GM19025 (cell line): ENCODE results near the gene FXN.
"Not testable (repeated sequence)": the region's sequence is repeated elsewhere in the genome, so short reads cannot be mapped to it uniquely, and the experiment has no call there.

ENCODE experiments used
- ATAC-seq: cut with Tn5 transposase; IDR thresholded peaks from one replicate; pipeline ENCODE4 v1.9.1; 2021; ENCODE audit warnings: mild to moderate bottlenecking, low read depth, moderate library complexity; ENCODE audit not compliant: unreplicated experiment

Gene FXN

DNA sequence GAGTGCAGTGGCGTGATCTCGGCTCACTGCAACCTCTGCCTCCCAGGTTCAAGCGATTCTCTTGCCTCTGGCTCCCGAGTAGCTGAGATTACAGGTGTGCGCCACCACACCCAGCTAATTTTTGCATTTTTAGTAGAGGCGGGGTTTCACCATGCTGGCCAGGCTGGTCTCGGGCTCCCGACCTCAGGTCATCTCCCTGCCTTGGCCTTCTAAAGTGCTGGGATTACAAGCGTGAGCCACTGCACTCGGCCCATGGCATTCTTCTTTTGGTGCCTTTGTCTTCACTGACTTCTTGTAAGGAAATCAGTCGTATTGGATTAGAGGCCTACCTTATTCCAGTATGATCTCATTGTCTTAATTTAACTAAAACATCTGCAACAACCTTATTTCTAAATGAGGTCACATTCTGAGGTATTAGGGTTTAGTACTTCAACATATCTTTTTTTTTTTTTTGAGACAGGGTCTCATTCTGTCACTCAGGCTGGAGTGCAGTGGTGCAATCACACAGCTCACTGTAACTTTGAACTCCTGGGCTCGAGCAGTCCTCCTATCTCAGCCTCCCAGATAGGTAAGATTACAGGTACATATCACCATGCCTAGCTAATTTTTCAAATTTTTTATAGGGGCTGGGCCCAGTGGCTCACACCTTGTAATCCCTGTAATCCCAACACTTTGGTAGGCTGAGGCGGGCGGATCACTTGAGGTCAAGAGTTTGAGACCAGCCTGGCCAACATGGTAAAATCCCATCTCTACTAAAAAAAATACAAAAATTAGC is 59.0 kb downstream of the FXN start:
- not testable (repeated sequence) for ATAC-seq

DNA sequence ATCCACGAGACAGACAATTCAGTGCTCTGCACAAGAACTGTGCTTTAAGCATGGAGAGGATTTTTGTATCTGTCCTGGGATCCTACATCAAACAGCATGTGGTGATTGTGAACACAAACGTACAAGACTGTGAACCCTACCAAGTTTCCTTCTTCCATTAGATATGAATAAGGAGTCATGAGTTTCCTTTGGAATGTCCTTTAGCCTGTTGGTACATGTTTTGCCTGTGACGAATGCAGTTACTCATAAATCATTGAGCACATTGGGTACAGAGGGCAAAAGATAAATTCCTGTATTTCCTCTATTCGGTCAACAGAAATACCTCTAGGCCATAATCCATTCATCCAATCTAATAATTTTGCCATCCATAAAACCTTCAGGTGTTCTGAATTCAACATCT is 61.5 kb downstream of the FXN start:
- no peak for ATAC-seq

DNA sequence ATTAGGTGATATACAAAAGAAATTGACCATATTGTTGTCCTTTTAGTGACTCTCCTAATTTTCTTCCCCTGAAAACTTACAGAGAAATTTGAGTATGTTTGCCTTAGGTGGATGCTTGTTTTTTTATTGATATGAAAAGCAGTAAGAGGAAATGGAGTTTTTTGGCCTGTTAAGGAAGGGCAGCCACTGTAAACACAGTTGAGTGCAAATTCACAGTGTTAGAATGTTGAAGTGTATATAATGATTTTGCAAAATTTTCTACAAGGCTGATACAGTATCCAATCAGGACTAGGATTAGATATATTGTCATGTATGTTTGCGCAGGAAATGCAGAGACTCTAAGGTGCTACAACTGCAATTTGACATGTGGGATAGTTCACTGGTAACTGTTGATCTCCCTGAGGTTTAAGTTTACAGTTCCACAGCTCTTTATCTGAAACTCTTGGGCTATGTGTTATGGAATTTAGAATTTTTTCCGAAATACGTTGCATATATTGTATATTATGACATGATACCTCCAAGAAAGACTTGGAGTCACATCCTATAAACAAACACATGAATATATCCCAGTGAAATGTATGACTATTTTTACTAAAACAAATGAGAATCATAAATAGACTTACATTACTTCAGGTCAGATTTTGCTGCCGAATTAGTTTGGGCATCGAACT is 62.5 kb downstream of the FXN start:
- no peak for ATAC-seq

DNA sequence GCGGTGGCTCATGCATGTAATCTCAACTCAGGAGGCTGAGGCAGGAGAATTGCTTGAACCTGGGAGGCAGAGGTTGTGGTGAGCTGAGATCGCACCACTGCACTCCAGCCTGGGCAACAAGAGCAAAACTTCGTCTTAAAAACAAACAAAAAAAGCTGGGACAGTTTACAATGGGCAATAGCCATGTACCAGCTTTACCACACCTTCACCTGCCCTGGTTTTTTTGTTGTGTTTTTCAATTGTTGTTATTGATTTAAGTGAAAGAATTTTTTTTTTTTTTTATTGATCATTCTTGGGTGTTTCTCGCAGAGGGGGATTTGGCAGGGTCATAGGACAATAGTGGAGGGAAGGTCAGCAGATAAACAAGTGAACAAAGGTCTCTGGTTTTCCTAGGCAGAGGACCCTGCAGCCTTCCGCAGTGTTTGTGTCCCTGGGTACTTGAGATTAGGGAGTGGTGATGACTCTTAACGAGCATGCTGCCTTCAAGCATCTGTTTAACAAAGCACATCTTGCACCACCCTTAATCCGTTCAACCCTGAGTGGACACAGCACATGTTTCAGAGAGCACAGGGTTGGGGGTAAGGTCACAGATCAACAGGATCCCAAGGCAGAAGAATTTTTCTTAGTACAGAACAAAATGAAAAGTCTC is 67.9 kb downstream of the FXN start:
- ATAC-seq: not testable (repeated sequence)

DNA sequence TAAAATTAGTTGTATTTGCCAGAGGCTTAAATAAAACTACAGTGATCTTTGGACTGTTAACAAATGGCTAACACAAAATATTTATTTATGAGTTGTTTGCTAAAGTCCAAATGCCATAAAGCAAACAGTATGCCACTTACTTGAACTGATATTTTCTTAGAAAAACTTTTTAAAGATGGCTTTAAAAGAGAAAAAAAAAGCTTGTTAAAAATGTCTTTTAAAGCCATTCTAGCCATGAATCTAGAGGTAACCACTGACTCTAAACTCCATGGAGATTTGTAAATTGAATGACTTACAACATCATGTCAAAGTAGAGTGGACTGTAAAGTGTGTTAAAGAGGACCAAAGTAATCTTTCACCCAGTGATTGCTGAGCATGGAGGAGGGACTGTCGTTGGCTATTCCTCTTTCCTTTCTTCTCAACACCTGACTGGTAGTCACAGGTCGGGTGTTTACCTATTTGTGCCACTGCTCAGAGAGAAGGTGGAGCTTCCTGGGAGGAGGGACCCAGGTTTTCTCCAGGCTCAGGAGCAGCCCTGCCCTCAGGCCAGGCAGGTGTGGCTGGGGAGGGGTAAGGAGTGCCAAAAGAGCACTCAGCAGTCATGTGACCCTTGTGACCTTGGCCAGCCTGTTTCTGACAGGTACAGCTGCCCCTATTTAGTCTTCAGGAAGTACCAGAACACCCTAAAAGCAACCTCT is 69.4 kb downstream of the FXN start:
- no peak for ATAC-seq

DNA sequence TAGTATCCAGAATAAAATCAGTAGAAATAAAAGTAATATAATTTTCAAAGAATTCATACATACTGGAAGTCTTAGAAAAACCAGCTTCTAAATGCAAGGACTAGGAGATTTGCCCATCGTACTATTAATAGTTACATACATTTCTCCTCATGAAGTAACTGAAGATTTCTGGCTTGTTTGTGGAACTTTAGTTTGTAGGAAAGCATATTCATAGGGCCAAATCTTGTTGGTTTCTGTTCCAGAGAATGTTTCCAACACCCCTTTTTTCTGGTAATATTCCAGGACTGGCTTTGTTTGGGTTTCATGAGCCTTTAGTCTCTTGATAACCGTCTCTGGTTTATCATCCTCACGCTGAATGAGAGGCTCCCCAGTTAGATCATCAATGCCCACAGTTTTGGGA is 72.2 kb downstream of the FXN start:
- ATAC-seq: no peak

DNA sequence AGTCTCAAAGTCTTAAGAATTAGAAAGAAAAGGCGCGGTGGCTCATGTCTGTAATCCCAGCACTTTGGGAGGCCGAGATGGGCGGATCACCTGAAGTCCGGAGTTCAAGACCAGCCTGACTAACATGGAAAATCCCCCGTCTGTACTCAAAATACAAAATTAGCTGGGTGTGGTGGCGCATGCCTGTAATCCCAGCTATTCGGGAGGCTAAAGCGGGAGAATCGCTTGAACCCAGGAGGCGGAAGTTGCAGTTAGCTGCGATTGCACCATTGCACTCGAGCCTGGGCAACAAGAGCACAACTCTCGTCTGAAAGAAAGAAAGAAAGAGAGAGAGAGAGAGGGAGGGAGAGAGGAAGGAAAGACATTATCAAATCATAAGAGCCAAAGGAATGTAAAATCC is 73.2 kb downstream of the FXN start:
- ATAC-seq: not testable (repeated sequence)

DNA sequence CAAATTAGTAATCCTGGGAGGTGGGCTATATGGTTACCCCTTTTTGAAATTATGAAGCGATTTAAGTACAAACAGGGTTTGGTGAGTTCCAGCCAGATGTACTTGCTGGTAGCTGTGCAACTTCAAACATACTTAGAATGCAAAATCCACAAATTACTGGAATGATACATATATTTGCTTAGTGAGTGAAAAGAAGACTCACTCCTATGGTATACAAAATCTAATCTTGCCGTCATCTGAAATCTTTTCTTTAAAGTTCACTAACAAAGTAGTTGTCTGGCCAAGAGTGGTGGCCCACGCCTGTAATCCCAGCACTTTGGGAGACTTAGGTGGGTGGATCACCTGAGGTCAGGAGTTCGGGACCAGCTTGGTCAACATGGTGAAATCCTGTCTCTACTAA is 73.6 kb downstream of the FXN start:
- ATAC-seq: no peak

DNA sequence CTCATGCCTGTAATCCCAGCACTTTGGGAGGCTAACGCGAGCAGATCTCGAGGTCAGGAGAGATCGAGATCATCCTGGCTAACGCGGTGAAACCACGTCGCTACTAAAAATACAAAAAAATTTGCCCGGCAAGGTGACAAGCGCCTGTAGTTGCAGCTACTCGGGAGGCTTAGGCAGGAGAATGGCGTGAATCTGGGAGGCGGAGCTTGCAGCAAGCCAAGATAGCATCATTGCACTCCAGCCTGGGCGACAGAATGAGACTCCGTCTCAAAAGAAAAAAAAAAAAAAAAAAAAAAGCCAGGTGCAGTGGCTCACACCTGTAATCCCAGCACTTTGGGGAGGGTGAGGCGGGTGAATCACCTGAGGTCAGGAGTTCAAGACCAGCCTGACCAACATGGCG is 77.1 kb downstream of the FXN start:
- not testable (repeated sequence) for ATAC-seq

DNA sequence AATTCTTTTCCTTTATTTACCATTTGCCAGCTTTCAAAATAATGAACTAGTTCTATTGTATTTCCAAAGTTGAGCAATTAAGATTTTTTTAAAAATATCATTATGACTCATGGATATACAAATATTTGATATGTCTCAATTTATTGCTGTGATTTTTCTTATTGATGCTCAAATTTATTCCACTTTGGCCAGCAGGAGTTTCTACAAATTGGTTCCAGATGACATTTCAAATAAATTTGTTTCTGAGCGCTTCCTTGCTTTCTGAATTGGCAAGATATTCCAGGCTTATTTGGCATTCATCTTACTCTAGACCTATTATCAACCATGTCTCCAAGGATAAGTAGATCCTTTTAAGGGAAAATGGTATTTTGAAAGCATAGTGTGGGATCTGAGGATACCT is 80.1 kb downstream of the FXN start:
- ATAC-seq: no peak

DNA sequence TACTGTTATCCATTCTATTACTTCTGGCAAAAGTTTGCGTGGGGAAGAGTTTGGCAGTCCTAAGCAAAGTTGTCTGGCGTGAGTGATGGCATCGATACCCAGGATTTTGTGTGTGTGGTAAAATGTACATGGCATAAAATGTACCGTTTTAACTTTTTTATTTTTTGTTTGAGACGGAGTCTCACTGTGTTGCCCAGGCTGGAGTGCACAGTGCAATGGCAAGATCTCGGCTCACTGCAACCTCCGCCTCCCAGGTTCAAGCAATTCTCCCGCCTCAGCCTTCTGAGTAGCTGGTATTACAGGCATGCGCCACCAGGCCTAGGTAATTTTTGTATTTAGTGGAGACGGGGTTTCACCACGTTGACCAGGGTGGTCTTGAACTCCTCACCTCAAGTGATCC is 83.1 kb downstream of the FXN start:
- no peak for ATAC-seq

DNA sequence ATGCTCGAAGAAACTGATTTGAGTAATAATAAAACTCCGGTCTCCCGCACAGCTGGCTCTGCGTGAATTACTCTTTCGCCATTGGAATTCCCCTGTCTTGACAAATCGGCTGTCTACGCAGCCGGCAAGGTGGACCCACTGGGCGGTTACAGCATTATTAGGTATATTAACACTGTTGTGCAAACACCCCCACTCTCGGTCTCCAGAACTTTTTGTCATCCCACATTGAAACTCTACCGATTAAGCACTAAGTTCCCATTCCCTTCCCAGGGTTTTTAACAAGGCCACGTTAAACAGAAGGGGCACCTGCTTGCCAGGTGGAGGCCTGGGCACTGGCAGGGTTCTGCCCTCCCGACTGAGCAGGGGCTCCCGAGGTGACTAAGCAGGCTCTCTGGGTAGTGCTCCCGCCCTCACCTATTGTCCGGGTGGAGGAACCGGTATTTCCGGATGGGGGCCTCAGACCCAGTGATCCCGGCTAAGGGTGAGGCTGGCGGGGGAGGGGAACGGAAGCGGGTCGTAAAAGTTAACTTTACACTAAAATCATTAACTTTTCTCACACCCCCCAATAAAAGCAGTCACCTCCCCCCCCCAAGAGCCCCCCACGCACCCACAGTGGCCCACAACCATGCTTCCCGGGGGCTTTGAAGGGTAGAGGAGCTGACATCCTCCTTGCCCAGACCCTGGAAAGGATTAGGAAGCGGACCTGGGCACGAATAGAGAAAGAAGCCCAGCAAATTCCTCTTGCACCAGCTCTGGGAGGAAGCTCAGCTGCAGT is 85.0 kb downstream of the FXN start:
- no peak for ATAC-seq

DNA sequence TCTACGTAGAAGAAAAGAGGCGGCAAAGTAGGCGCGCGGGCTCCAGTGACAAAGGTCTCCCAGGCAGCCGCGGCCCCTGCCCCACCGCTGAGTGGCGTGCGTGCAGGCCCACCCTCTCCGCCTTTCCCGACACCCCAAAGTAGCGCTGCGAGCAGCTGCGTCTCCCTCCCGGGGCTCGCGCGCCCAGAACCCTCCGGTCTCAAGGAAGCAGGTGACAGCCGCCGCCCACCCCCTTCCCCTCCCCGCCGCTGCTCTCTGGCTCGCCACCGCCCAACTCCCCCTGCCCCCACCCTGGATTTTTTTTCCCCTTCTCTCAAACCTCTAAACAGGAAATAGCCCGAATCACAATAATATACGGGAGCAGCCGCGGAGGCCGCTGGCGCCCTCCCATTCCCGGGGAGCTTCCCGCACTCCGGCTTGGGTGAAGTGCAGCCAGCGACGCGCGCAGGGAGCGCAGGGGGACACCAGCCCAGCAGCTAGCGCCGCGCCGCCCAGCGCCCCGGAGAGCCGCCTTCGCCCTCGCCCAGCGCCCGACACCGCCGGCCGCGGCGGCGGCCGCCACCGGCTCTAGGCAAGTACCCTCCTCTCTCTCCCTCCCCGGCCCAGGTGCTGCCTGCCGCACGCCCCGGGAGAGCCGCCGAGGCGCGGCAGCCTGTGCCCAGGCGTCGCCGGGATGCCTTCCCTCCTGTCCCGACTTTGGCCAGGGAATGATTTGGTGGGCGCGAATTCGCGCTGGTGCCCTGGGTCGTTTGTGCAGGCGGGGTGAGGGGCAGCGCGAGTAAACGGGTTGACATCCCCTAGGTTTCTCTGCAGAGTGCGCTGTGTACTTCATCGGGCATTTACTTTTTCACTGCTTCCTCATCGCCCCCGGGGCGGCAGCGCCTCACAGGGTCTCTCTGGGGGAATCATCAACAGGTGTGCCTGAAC is 85.9 kb downstream of the FXN start:
- ATAC-seq: peak; percentile 43

DNA sequence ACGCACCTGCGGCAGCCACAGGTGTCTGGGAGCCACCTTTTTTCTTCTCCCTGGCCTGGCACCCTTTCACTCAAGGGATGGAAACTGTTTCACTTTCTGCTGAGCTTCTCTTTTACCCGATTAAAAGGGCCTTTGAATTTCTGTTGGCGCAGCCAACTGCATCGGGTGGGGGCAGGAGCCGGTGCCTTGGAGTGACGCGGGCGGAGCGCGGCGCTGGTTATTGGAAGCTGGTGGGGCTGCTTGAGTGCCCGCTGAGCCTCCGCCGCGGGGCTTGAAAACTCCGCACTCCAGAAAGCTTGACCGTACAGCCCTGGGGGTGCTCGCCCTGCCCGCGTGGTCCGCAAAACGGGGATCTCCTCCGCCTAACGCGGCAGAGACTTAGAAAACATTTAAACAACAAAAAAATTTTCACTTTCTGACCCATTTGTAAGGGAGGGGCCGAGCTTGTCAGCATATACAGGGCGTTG is 86.6 kb downstream of the FXN start:
- ATAC-seq: peak; percentile 52

DNA sequence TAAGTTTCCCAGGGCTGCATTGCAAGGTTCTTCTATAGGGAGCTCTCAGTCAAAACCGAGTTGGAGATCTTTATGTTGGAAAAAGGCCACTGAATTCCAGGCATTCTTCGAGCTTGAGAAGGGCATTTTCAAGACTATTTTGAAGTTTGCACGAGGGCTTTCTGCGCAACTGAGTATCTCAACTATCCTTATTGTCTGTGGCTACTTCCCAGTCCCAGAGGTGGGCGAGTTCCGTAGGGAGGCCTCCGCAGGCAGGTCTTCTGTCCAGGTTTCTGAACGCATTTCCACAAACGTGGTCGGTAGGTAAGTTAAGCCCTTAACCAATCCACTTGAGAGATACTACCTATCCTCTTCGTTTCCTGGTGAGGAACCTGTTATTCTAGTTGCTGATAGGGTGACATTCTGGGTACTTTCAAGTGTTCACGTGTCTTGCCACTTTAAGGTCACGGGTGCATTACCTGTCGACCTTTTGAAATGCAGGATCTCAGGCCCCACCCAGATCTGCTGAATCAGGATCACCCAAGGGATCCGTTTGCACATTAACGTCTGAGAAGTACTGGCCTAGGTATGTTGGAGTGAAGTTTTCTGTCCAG is 87.1 kb downstream of the FXN start:
- no peak for ATAC-seq

DNA sequence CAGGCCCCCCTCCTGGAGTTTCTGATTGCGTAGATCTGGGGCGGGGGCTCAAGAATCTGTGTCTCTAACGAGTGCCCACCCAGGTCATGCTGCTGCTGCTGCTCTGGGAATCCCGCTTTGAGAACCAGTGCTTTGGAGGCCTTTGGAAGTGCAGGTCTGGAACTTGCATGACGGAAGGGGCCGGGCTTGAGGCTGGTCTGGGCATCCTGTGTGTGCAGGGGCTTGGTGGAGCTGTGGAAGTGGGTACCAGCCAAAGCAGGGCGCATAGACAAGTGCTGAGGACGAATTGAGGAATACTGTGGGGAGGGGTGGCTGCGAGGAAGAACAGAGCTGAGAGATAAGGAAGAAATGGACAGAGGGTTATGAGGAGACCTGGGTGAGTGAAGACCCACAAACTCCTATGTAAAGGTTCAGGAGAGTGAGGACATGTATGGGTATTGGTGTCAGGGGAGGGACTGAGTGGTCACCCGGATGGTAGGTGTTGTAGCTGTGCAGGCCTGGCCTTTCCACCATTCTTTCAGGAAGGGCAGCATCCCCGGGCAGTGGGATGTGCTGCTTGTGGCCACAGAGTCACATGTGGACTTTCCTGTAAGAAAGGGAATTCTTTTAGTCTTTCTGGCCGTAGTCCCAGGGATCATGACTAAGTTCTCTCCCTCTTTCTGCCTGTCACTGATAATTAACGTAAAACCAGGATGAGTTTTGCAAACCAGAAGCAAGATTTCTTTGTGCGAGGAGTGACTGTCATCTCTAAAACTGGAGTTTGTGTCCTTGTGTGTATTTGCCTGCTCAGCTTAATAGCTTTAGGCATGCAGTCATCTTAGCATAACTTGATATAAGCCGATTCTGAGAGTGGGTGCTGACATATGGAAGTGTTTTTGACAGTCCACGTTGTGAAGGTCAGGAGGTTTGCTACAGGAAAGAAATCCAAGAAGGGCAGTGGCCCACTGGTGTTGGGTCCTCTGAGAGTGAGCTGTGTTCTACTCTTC is 95.2 kb downstream of the FXN start:
- ATAC-seq: no peak

DNA sequence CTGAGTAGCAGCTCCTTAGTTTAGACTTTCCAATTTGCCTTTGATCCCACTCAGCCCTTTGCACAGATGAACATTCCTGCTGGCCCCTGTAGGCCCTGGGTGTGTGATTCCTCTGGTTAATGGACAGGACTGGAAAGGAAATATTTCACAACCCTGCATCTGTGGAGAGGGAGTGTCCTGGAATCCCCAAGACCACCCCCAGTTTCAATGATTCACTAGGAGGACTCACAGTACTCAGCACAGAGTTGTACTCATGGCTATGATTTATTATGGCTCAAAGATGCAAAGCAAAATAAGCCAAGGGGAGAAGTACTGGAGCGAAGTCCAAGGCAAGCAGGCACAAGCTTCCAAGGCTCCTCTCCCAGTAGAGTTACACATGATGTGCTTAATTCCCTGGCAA is 96.1 kb downstream of the FXN start:
- no peak for ATAC-seq

DNA sequence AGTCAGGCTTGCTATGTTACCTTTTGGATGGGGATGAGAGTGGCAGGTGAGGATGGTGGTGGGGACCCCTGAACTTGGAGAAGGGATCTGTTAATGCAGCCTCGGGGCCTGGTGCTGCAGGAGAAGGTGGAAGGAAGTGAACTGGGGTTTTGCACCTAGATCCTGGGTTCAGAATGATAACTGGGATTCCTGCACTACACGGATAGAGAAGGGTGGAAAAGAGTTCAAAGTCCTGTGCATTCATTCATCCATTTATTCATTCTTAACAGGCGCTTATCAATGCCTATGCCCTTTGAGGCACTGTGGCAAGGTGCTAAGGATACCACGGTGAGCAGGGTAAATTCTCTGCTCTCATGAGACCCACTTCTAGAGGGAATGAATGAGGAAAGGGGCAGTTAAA is 96.8 kb downstream of the FXN start:
- no peak for ATAC-seq
